Measurements from ENCODE around the gene WNK1.

Gene WNK1

DNA sequence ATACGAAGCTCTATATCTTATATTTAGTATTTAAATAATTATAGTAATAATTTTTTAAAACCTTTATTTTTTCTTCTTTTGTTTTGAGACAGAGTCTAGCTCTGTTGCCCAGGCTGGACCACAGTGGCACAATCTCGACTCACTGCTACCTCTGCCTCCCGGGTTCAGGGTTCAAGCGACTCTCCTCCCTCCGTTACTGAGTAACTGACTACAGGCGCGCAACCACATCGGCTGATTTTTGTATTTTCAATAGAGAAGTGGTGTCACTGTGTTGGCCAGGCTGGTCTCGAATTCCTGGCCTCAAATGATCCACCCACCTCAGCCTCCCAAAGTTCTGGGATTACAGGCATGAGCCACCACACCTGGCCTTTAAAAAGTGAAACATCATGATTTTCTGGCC lies 13.0 kb upstream of the WNK1 start:
- no peak overlapping the region for H3K4me3 ChIP-seq (ENCODE audit: low read depth, low read length)
- in situ Hi-C loops (cut with HindIII; ENCODE audit: low sequenced_read_pairs): loop anchor here (5.0 kb wide), 2 partner anchors 48 to 62 kb away; no protein-coding TSS in a partner anchor
- no peak for DNase-seq (ENCODE audit: low read depth)
- TF ChIP-seq, protein P1, sequence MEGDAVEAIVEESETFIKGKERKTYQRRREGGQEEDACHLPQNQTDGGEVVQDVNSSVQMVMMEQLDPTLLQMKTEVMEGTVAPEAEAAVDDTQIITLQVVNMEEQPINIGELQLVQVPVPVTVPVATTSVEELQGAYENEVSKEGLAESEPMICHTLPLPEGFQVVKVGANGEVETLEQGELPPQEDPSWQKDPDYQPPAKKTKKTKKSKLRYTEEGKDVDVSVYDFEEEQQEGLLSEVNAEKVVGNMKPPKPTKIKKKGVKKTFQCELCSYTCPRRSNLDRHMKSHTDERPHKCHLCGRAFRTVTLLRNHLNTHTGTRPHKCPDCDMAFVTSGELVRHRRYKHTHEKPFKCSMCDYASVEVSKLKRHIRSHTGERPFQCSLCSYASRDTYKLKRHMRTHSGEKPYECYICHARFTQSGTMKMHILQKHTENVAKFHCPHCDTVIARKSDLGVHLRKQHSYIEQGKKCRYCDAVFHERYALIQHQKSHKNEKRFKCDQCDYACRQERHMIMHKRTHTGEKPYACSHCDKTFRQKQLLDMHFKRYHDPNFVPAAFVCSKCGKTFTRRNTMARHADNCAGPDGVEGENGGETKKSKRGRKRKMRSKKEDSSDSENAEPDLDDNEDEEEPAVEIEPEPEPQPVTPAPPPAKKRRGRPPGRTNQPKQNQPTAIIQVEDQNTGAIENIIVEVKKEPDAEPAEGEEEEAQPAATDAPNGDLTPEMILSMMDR (IDR thresholded peaks at IDR 0.05; ENCODE audit: low read depth, low read length, missing control alignments): no peak

- TF ChIP-seq, protein P1 (IDR thresholded peaks at IDR 0.05; ENCODE audit: low read depth, low read length, missing control alignments): no peak
- in situ Hi-C loops (cut with HindIII; ENCODE audit: low sequenced_read_pairs): no loop called here
- DNase-seq (ENCODE audit: low read depth): no peak
- no peak overlapping the region for H3K4me3 ChIP-seq (ENCODE audit: low read depth, low read length)
These were observed 11.5 kb upstream of the WNK1 start for GRCh38 chr12:740921-741320.

DNA sequence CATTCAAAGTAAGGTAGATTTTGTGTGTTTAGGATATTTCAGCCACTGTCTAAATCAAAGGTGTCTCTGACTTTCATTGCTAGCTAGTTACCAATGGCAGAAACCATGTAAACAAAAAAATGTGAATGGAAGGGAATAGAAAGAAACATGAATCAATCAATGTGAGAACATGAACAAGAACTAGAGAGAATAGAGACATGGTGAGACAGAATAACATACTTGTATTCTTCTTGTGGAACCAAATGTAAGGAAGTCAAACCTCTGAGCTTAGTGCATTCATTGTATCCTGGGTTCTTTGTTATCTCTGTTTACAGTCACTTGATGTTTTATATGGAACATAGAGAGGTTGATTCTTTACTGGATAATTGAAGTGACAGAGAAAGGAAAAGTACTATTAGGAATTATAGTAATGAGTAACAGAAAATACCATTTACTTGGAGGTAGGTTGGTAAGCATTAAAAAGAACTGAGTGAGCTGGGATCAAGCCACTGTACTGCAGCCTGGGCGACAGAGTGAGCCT lies 2.6 kb upstream of the WNK1 start:
- in situ Hi-C loops (cut with HindIII; ENCODE audit: low sequenced_read_pairs): no loop called here
- TF ChIP-seq, protein P1 (IDR thresholded peaks at IDR 0.05; ENCODE audit: low read depth, low read length, missing control alignments): no peak
- H3K4me3 ChIP-seq (ENCODE audit: low read depth, low read length): no peak overlapping the region
- DNase-seq (ENCODE audit: low read depth): no peak

DNA sequence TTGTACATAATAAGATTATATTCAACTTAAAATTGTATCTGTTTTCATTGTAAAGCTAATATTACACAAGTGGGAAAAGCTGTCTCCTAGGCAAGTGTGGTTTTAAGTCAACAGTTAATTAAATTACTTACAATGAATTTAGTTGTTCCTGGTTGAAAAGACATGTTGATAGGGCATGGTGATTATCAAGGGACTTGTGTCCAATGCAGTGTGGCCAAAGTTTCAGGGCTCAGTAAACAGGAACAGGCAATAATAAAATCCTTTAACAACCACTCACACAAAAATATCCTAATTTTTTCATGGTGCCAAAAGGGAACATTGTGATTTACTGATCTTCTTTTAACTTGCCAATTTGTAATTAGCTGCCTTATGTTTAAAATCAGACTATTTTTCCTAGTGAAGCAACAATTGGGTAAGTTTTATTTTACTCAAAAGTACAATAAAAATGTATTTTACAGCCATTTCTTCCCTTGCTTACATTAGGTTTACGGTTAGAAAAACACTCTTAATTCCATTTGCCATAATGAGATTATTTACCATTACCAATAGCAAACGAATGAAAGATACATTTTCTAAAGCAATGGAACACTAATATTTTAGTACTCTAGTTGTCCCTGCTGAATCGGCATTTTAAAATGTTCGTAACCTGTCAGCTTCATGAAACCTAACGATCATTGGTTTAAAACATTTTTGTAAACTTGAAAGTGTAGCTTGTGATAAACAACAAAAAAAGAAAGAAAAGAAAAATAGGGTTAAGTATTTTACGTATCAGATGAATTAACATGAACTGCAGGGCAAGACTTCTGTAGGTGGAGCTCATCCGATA lies 1.8 kb upstream of the WNK1 start:
- TF ChIP-seq, protein P1 (IDR thresholded peaks at IDR 0.05; ENCODE audit: low read depth, low read length, missing control alignments): no peak
- H3K4me3 ChIP-seq (ENCODE audit: low read depth, low read length): peak overlapping the region; percentile 90
- DNase-seq (ENCODE audit: low read depth): no peak
- in situ Hi-C loops (cut with HindIII; ENCODE audit: low sequenced_read_pairs): no loop called here

DNA sequence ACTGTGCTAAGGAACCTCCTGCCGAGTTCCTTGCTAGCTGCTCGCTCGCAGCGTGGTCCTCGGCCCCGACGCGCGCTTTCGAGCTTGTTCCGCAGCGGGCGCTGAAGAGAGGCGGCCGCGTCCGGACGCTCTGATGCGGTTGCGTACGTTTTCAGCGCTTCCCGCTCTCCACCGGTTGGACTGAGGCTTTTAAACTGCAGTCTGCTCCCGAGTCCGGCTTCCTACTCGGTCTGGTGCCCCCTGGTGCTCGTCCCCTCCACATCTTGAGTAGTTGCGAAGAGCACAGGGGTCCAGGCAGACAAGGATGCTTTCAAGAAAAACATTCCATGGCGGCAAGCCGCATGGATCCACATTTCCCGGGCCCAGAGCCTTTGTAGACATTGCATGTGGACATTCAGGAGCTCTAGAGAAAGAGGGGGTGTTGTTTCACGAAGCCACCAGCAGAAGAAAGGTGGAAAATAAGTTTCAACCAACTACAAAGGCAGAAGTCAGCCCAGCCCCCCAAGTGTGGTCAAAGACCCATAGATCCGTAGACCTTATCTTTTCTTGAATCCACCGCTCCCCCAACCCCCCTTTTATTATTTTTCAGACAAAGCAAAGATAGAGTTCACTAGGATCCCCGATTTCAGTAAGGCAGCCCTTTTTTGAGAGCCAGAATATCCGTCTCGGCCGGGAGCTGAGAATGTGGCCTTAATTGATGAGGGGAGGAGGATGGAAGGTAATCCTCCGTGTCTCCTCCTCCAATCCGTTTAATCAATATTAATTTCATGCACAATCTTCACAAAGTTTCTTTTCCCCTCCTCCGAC lies 984 bp upstream of the WNK1 start:
- DNase-seq (ENCODE audit: low read depth): peak; percentile 95
- TF ChIP-seq, protein P1 (IDR thresholded peaks at IDR 0.05; ENCODE audit: low read depth, low read length, missing control alignments): peak; percentile 83
- peak overlapping the region; percentile 90 for H3K4me3 ChIP-seq (ENCODE audit: low read depth, low read length)
- in situ Hi-C loops (cut with HindIII; ENCODE audit: low sequenced_read_pairs): no loop called here

Data from astrocyte of the cerebellum (primary cell).